Tibial nerve (tissue), 4 donors: ENCODE data around the gene LMF1. TPM values are rescaled to one million over a fixed set of nuclear protein-coding genes. Genes with fewer than 3 reads are reported as not detected.

Source experiments
- DNase-seq, 2 donors: peaks; one replicate each; pipeline ENCODE4 v3.0.0-alpha.2; 2019; ENCODE audit warnings: low spot score in 2 of 2
- H3K27ac ChIP-seq, 4 donors: fragments of 200-600 bp; sonication (generic) in 3 of 4; one replicate each; pipeline ENCODE4 v1.5.1; 2017 to 2019; ENCODE audit warnings: mild to moderate bottlenecking in 1 of 4
- H3K27me3 ChIP-seq, 2 donors: fragments of 200-600 bp; sonication (generic) in 1 of 2; one replicate each; pipeline versions ENCODE4 v1.5.1 to v1.6.0; 2017 to 2019
- H3K36me3 ChIP-seq, 3 donors: fragments of 200-600 bp; sonication (generic); one replicate each; pipeline ENCODE4 v1.5.1; 2018 to 2019
- H3K4me1 ChIP-seq, 4 donors: fragments of 200-600 bp; sonication (generic) in 3 of 4; one replicate each; pipeline ENCODE4 v1.5.1; 2017 to 2019
- H3K4me3 ChIP-seq, 4 donors: fragments of 200-600 bp; sonication (generic) in 3 of 4; one replicate each; pipeline ENCODE4 v1.5.1; 2017 to 2019; ENCODE audit warnings: mild to moderate bottlenecking in 1 of 4, moderate library complexity in 1 of 4
- H3K9me3 ChIP-seq, 4 donors: fragments of 200-600 bp; sonication (generic) in 3 of 4; one replicate each; pipeline ENCODE4 v1.5.1; 2017 to 2019
- CTCF ChIP-seq, 5 experiments: fragments of 200-600 bp in 3 of 5; fragments of 450-650 bp in 2 of 5; sonication (generic) in 3 of 5; IDR thresholded peaks; one replicate each; pipeline ENCODE4 v1.5.1; 2016 to 2019; ENCODE audit warnings: antibody characterized with exemption in 5 of 5, mild to moderate bottlenecking in 3 of 5, moderate library complexity in 2 of 5
- EP300 ChIP-seq, 2 donors: sonication (generic); formaldehyde crosslinking; IDR thresholded peaks; one replicate each; pipeline ENCODE4 v1.6.1; 2017; ENCODE audit warnings: antibody characterized with exemption in 2 of 2, mild to moderate bottlenecking in 1 of 2
- POLR2A ChIP-seq, 2 donors: fragments of 450-650 bp; IDR thresholded peaks; one replicate each; pipeline ENCODE4 v1.6.1; 2017; ENCODE audit warnings: antibody characterized with exemption in 2 of 2, mild to moderate bottlenecking in 2 of 2, moderate library complexity in 2 of 2
- WGBS, 2 donors: methylation state at CpG; one replicate each; pipeline ENCODE4 v1.1.5; 2018; 5-methylcytosine and 5-hydroxymethylcytosine counted together
- total RNA-seq, 4 donors: library from RNA; depleted of rRNA; stranded (reverse); fragments of >200 nt; gene quantifications; one replicate each; pipeline ENCODE4 v1.1.0, GENCODE V29; 2016

The LMF1 gene
- total RNA-seq, 4 donors from 2014 or later: 24.5 to 58.5 (median 31.8) TPM

- Histone ChIP-seq H3K27me3 (peaks cover 0 to 17% of the 10 kb centered on the region in 2 donors), H3K4me1 (no peaks in the 10 kb centered on the region), H3K9me3 (no peaks in the 10 kb centered on the region), H3K36me3 (no peaks in the 10 kb centered on the region), H3K27ac (no peak overlapping the region), H3K4me3 (no peak overlapping the region)
- no peak for TF ChIP-seq EP300 (IDR thresholded peaks at IDR 0.05)
- no peak for TF ChIP-seq CTCF (IDR thresholded peaks at IDR 0.05)
- no peak for TF ChIP-seq POLR2A (IDR thresholded peaks at IDR 0.05)
- DNase-seq: no peak
- 91 to 92% methylated on average over 40 to 48 of the region's 48 CpGs for WGBS, 2 donors
Measured at GRCh38 chr16:844638-845350, 126.0 kb downstream of the LMF1 start.

- H3K36me3 ChIP-seq: no peaks in the 10 kb centered on the region
- H3K4me3 ChIP-seq: no peak overlapping the region
- peaks cover 0 to 21% of the 10 kb centered on the region in 2 donors for H3K27me3 ChIP-seq
- no peaks in the 10 kb centered on the region for H3K9me3 ChIP-seq
- TF ChIP-seq EP300 (IDR thresholded peaks at IDR 0.05) (no peak), CTCF (IDR thresholded peaks at IDR 0.05) (no peak), POLR2A (IDR thresholded peaks at IDR 0.05) (no peak)
- 85 to 92% methylated on average over 20 of the region's 20 CpGs for WGBS, 2 donors
- H3K4me1 ChIP-seq: no peaks in the 10 kb centered on the region
- DNase-seq: no peak
- H3K27ac ChIP-seq: no peak overlapping the region
Measured at GRCh38 chr16:843771-844170, 127.0 kb downstream of the LMF1 start.

GRCh38 chr16:842711-843560 lies 127.8 kb downstream of the LMF1 start:
- peaks cover 0 to 21% of the 10 kb centered on the region in 2 donors for H3K27me3 ChIP-seq
- TF ChIP-seq EP300 (IDR thresholded peaks at IDR 0.05) (no peak), CTCF (IDR thresholded peaks at IDR 0.05) (no peak), POLR2A (IDR thresholded peaks at IDR 0.05) (no peak)
- no peaks in the 10 kb centered on the region for H3K36me3 ChIP-seq
- WGBS, 2 donors: 70 to 81% methylated on average over 21 to 33 of the region's 33 CpGs
- no peaks in the 10 kb centered on the region for H3K4me1 ChIP-seq
- no peak overlapping the region for H3K4me3 ChIP-seq
- H3K9me3 ChIP-seq: peaks cover 0 to 2% (median 0%) of the 10 kb centered on the region in 4 donors
- DNase-seq: no peak
- H3K27ac ChIP-seq: no peak overlapping the region

- WGBS, 2 donors: 25 to 46% methylated on average over 12 of the region's 19 CpGs
- Histone ChIP-seq H3K4me3 (no peak overlapping the region), H3K36me3 (no peaks in the 10 kb centered on the region), H3K9me3 (peaks cover 0 to 11% (median 1%) of the 10 kb centered on the region in 4 donors), H3K27me3 (peaks cover 0 to 21% of the 10 kb centered on the region in 2 donors), H3K27ac (no peak overlapping the region), H3K4me1 (no peaks in the 10 kb centered on the region)
- TF ChIP-seq EP300 (IDR thresholded peaks at IDR 0.05) (no peak), CTCF (IDR thresholded peaks at IDR 0.05) (no peak), POLR2A (IDR thresholded peaks at IDR 0.05) (no peak)
- DNase-seq: no peak
Measured at GRCh38 chr16:842061-842476, 128.7 kb downstream of the LMF1 start.
